Aorta (tissue), 5 donors: ENCODE results near the gene KAT2A. TPM values are rescaled to one million over a fixed set of nuclear protein-coding genes. Genes with fewer than 3 reads are reported as not detected.

Experiments used
- ATAC-seq: fragments of 200-7000 bp; cut with Tn5 transposase; one replicate; pipeline ENCODE4 v1.9.1; 2022; ENCODE audit warnings: moderate library complexity; ENCODE audit not compliant: low FRiP score
- DNase-seq, 2 donors: peaks; one replicate each; pipeline ENCODE4 v3.0.0-alpha.2; 2020
- H3K27ac ChIP-seq, 2 donors: one replicate each; pipeline ENCODE4 v1.5.1; 2013; ENCODE audit warnings: low read length in 2 of 2, mild to moderate bottlenecking in 2 of 2, moderate library complexity in 2 of 2, control low read depth in 1 of 2, inconsistent platforms in 1 of 2, low read depth in 1 of 2
- H3K27me3 ChIP-seq, 2 donors: one replicate each; pipeline ENCODE4 v1.6.1; 2013; ENCODE audit warnings: control low read depth in 1 of 2, low read length in 1 of 2, mild to moderate bottlenecking in 1 of 2, moderate library complexity in 1 of 2; ENCODE audit not compliant: insufficient read depth in 2 of 2, control insufficient read depth in 1 of 2
- H3K36me3 ChIP-seq, 2 donors: one replicate each; pipeline ENCODE4 v1.6.1; 2013; ENCODE audit warnings: control low read depth in 1 of 2, low read length in 1 of 2, mild to moderate bottlenecking in 1 of 2; ENCODE audit not compliant: insufficient read depth in 2 of 2, control insufficient read depth in 1 of 2
- H3K4me1 ChIP-seq, 2 donors: one replicate each; pipeline ENCODE4 v1.6.1; 2013; ENCODE audit warnings: low read length in 2 of 2, control low read depth in 1 of 2, mild to moderate bottlenecking in 1 of 2, moderate library complexity in 1 of 2; ENCODE audit not compliant: insufficient read depth in 2 of 2, control insufficient read depth in 1 of 2
- H3K4me3 ChIP-seq, 2 donors: one replicate each; pipeline ENCODE4 v1.5.1; 2013; ENCODE audit warnings: low read length in 2 of 2, control low read depth in 1 of 2, mild to moderate bottlenecking in 1 of 2
- H3K9me3 ChIP-seq: one replicate; pipeline ENCODE4 v1.6.1; 2013; ENCODE audit warnings: mild to moderate bottlenecking, low read length; ENCODE audit not compliant: control insufficient read depth
- WGBS, 2 donors: extraction: QIAGEN DNeasy Blood & Tissue Kit; methylation state at CpG; one replicate each; pipeline ENCODE4 v1.1.7; 2013; 5-methylcytosine and 5-hydroxymethylcytosine counted together
- intact Hi-C, 2 donors: fragments of 100-400 bp; cut with DNase I; formaldehyde crosslinking; loops; one replicate each; pipeline versions ENCODE4 v1.14.2 to v1.15.0; 2022
- polyA plus RNA-seq, 2 donors: library from polyadenylated mRNA; stranded (reverse); fragments of 200-250 nt; gene quantifications; one replicate each; pipeline ENCODE4 v1.2.3, GENCODE V29; 2013
- total RNA-seq, 2 donors: library from RNA; stranded (reverse); fragmentation: NEBNext Ultra II Directional; extraction: Animal tissue kit (Norgen Biotek cat#: 25700); gene quantifications; one replicate each; pipeline ENCODE4 v1.2.1, GENCODE V29; 2021
- donor health status: healthy with polysubstance abuse.
- donor health status: Bipolar disorder and iron deficiency.
- donor health status: DM: no; HTN: no; CAD: no.
- donor health status: DM: no; HTN: no; CAD: no.
- donor health status: DM: yes; HTN: yes; CAD: no.

The KAT2A gene
- total and polyA plus RNA-seq, 4 donors, result 8.9 to 109 (median 37.0) TPM

GRCh38 chr17:42130310-42130936 is 9.3 kb upstream of the KAT2A start:
- intact Hi-C loops, result no loop called here
- DNase-seq, result no peak
- WGBS, 2 donors, result 90 to 93% methylated on average over 16 of the region's 16 CpGs
- ATAC-seq, result no peak
- Histone ChIP-seq H3K36me3 (peaks cover 0 to 16% of the 10 kb centered on the region in 2 donors), H3K4me1 (no peaks in the 10 kb centered on the region), H3K27me3 (no peaks in the 10 kb centered on the region), H3K9me3 (no peaks in the 10 kb centered on the region), H3K27ac (no peak overlapping the region), H3K4me3 (no peak overlapping the region)

DNA sequence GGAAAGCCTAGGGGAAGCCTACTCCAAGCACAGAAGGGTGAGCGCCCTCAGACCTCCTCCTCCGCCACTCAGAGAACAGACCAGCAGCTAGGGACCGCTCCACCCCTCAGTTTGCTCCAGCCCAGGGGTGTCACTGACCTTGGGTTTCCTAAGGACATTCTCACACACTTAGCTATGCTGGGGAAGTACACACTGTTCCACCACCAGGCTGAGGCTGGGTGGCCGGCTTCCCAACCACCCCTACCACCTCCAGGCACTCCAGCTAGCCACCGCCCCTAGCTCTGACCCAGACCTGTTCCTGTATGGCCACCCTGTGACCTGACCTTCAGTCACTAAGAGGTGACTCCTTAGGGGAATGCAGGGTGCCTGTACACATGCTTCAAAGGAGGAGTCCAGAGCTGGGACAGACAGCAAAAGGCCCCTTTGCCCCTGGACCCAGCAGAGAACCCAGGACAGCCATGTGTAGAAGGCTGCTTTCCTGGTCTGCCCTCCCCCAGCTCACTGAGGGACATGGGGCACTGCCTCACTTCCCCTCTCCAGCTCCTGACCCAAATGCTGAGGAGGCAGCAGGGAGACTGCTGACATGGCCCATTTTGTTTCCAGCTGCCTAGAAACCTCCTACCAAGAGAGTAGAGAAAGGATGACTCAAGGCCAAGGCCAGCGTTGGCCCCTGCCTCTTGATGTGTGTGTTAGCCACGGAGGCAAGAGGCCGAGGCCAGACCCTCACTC is 8.1 kb upstream of the KAT2A start:
- Histone ChIP-seq H3K9me3 (no peaks in the 10 kb centered on the region), H3K36me3 (peaks cover 0 to 18% of the 10 kb centered on the region in 2 donors), H3K4me3 (no peak overlapping the region), H3K27ac (no peak overlapping the region), H3K4me1 (no peaks in the 10 kb centered on the region), H3K27me3 (no peaks in the 10 kb centered on the region)
- peak in 1 of 2 donors; percentile 85 for DNase-seq
- peak; percentile 31 for ATAC-seq
- intact Hi-C loops, result no loop called here
- WGBS, 2 donors, result 92 to 96% methylated on average over 8 of the region's 8 CpGs

- H3K27me3 ChIP-seq, result no peaks in the 10 kb centered on the region
- H3K27ac ChIP-seq, result no peak overlapping the region
- H3K36me3 ChIP-seq, result peaks cover 0 to 18% of the 10 kb centered on the region in 2 donors
- no peak overlapping the region for H3K4me3 ChIP-seq
- intact Hi-C loops, result no loop called here
- H3K9me3 ChIP-seq, result no peaks in the 10 kb centered on the region
- DNase-seq, result no peak
- 95 to 96% methylated on average over 6 of the region's 6 CpGs for WGBS, 2 donors
- no peak for ATAC-seq
- no peaks in the 10 kb centered on the region for H3K4me1 ChIP-seq
Observed at GRCh38 chr17:42127414-42127813, 6.2 kb upstream of the KAT2A start.

GRCh38 chr17:42126836-42127235 is 5.7 kb upstream of the KAT2A start:
- intact Hi-C loops, result no loop called here
- H3K4me3 ChIP-seq, result no peak overlapping the region
- 85 to 91% methylated on average over 3 of the region's 3 CpGs for WGBS, 2 donors
- peaks cover 0 to 18% of the 10 kb centered on the region in 2 donors for H3K36me3 ChIP-seq
- H3K27me3 ChIP-seq, result no peaks in the 10 kb centered on the region
- DNase-seq, result no peak
- no peak for ATAC-seq
- H3K4me1 ChIP-seq, result no peaks in the 10 kb centered on the region
- no peaks in the 10 kb centered on the region for H3K9me3 ChIP-seq
- no peak overlapping the region for H3K27ac ChIP-seq

GRCh38 chr17:42125565-42125964 is 4.4 kb upstream of the KAT2A start:
- H3K27me3 ChIP-seq, result no peaks in the 10 kb centered on the region
- DNase-seq (no peak), ATAC-seq (no peak)
- intact Hi-C loops, result no loop called here
- H3K36me3 ChIP-seq, result peaks cover 0 to 18% of the 10 kb centered on the region in 2 donors
- no peak overlapping the region for H3K4me3 ChIP-seq
- H3K9me3 ChIP-seq, result no peaks in the 10 kb centered on the region
- H3K27ac ChIP-seq, result no peak overlapping the region
- no peaks in the 10 kb centered on the region for H3K4me1 ChIP-seq
- WGBS, 2 donors, result 73 to 78% methylated on average over 12 of the region's 12 CpGs

- no peak for DNase-seq
- Histone ChIP-seq H3K27me3 (no peaks in the 10 kb centered on the region), H3K4me1 (no peaks in the 10 kb centered on the region), H3K9me3 (no peaks in the 10 kb centered on the region), H3K36me3 (peaks cover 0 to 11% of the 10 kb centered on the region in 2 donors), H3K4me3 (no peak overlapping the region), H3K27ac (no peak overlapping the region)
- WGBS, 2 donors, result 80 to 87% methylated on average over 3 of the region's 3 CpGs
- no peak for ATAC-seq
- intact Hi-C loops, result no loop called here
Observed at GRCh38 chr17:42124256-42124655, 3.1 kb upstream of the KAT2A start.

GRCh38 chr17:42122371-42123303 is 1.5 kb upstream of the KAT2A start, which contains the start of gene HSPB9:
TSS of gene HSPB9 (plus strand) at chr17:42122804. CDS start at chr17:42122851, 47 bp downstream.
- no peaks in the 10 kb centered on the region for H3K9me3 ChIP-seq
- no peaks in the 10 kb centered on the region for H3K4me1 ChIP-seq
- ATAC-seq (peak; percentile 48), DNase-seq (peak in 1 of 2 donors; percentile 84)
- no peaks in the 10 kb centered on the region for H3K27me3 ChIP-seq
- peaks cover 0 to 5% of the 10 kb centered on the region in 2 donors for H3K36me3 ChIP-seq
- no peak within 1 kb of the TSS for H3K4me3 ChIP-seq
- WGBS, 2 donors, result 53 to 55% methylated on average over 61 of the region's 61 CpGs
- intact Hi-C loops, result no loop called here
- no peak within 1 kb of the TSS for H3K27ac ChIP-seq

DNA sequence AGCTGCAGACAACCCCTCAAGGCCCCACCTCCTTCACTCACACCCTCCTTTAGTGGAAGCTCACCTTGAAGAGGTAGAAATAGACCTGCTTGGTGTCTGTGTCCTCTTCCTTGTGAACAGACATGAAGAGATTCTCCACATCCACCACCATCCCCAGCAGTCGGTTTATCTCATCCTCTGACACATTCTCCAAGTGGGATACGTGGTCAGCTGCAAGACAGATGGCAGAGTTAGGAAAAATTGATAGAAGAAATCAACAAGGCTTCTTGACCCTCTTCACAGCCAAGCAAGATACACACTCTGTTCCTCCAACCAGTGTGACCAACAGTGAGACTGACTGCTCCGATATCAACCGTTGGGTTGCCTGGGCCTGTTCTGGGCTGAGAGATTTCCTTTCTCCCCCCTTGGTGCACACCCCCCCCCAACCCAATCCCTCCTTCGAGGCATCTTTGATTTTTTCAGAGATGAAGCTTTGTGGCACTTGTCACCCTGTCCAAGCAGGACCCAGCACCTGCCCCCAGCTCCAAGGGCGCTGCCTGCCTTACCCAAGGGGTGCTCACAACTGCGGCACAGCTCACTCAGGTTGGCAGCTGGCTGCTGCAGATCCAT is 902 bp downstream of the KAT2A start:
- H3K27me3 ChIP-seq, result no peaks in the 10 kb centered on the region
- DNase-seq (no peak), ATAC-seq (no peak)
- intact Hi-C loops, result no loop called here
- 46 to 52% methylated on average over 7 of the region's 7 CpGs for WGBS, 2 donors
- no peaks in the 10 kb centered on the region for H3K4me1 ChIP-seq
- no peaks in the 10 kb centered on the region for H3K9me3 ChIP-seq
- peaks cover 0 to 2% of the 10 kb centered on the region in 2 donors for H3K36me3 ChIP-seq
- H3K27ac ChIP-seq, result no peak overlapping the region
- H3K4me3 ChIP-seq, result no peak overlapping the region
